Ovary (tissue), 9 donors: ENCODE measurements around the gene DEAF1. TPM values are rescaled to one million over a fixed set of nuclear protein-coding genes. Genes with fewer than 3 reads are reported as not detected.

Experiments used
- DNase-seq, 5 donors: peaks; one replicate each; pipeline ENCODE4 v3.0.0-alpha.2; 2019 to 2020
- H3K27ac ChIP-seq, 2 donors: fragments of 200-600 bp; one replicate each; pipeline versions ENCODE4 v1.5.1 to v1.8.0; 2019 to 2022
- H3K27me3 ChIP-seq: fragments of 200-600 bp; one replicate; pipeline ENCODE4 v1.8.0; 2022
- H3K36me3 ChIP-seq: fragments of 200-600 bp; sonication (generic); one replicate; pipeline ENCODE4 v1.5.1; 2019
- H3K4me1 ChIP-seq: one replicate; pipeline ENCODE4 v1.8.1; 2013; ENCODE audit warnings: mild to moderate bottlenecking, moderate library complexity; ENCODE audit not compliant: insufficient read depth
- H3K4me3 ChIP-seq: fragments of 200-600 bp; sonication (generic); one replicate; pipeline ENCODE4 v1.5.1; 2017
- H3K9me3 ChIP-seq, 2 donors: fragments of 200-600 bp in 1 of 2; sonication (generic) in 1 of 2; one replicate each; pipeline versions ENCODE4 v1.5.1 to v1.8.1; 2013 to 2019; ENCODE audit warnings: mild to moderate bottlenecking in 1 of 2, moderate library complexity in 1 of 2
- CTCF ChIP-seq, 3 donors: fragments of 450-650 bp in 2 of 3; fragments of 200-600 bp in 1 of 3; IDR thresholded peaks; one replicate each; pipeline versions ENCODE4 v1.5.1 to v1.8.0; 2016 to 2022; ENCODE audit warnings: antibody characterized with exemption in 3 of 3, mild to moderate bottlenecking in 1 of 3
- EP300 ChIP-seq: sonication (generic); formaldehyde crosslinking; IDR thresholded peaks from one replicate; pipeline ENCODE4 v1.6.1; 2017; ENCODE audit warnings: antibody characterized with exemption
- POLR2A ChIP-seq: fragments of 450-650 bp; IDR thresholded peaks from one replicate; pipeline ENCODE4 v1.6.1; 2017; ENCODE audit warnings: antibody characterized with exemption, mild to moderate bottlenecking, moderate library complexity
- WGBS, 3 donors: extraction: QIAGEN DNeasy Blood & Tissue Kit in 1 of 3; methylation state at CpG; one replicate each; pipeline versions ENCODE4 v1.1.5 to v1.1.7; 2013 to 2017; 5-methylcytosine and 5-hydroxymethylcytosine counted together
- intact Hi-C, 4 donors: fragments of 100-400 bp; cut with DNase I; formaldehyde crosslinking; loops; one replicate each; pipeline versions ENCODE4 v1.11.0 to v1.15.1; 2022 to 2023
- polyA plus RNA-seq, 2 donors: library from polyadenylated mRNA; stranded (reverse); fragments of 200-250 nt in 1 of 2; fragments of 350-450 nt in 1 of 2; fragmentation: Illumina TruSeq in 1 of 2; extraction: RNeasy Lipid Tissue Mini Kit (QIAGEN cat#74804) in 1 of 2; gene quantifications; one replicate each; pipeline ENCODE4 v1.2.3, GENCODE V29; 2013 to 2014
- total RNA-seq, 7 donors: library from RNA; depleted of rRNA in 2 of 7; stranded (reverse); fragments of >200 nt in 2 of 7; fragmentation: NEBNext Ultra II Directional in 3 of 7; extraction: Animal tissue kit (Norgen Biotek cat#: 25700) in 3 of 7; gene quantifications; one replicate each; pipeline versions ENCODE4 v1.1.0 to v1.2.4, GENCODE V29; 2016 to 2023
- donor health status: DM: no; HTN: no; CAD: no; lungs with moderate emphysema.
- donor health status: DM: no; HTN: no; CAD: no.
- donor health status: Bipolar disorder and iron deficiency.
- donor health status: DM: yes; HTN: yes; CAD: no.
- donor health status: DM: no; HTN: no; CAD: no.
- donor health status: DM: yes; HTN: yes; CAD: no.

Gene DEAF1
- total and polyA plus RNA-seq, 9 donors = 10.2 to 43.4 (median 28.6) TPM

- WGBS, 3 donors = 27 to 70% (median 44%) methylated on average over 26 to 33 of the region's 33 CpGs
- Histone ChIP-seq H3K36me3 (no peaks in the 10 kb centered on the region), H3K27me3 (no peaks in the 10 kb centered on the region), H3K4me3 (no peak overlapping the region), H3K4me1 (peaks cover 12% of the 10 kb centered on the region), H3K9me3 (no peaks in the 10 kb centered on the region), H3K27ac (no peak overlapping the region)
- no peak for DNase-seq
- intact Hi-C loops = loop anchor here in 2 of 4 donors (5.0 kb wide), 2 partner anchors 165 to 170 kb away; no protein-coding TSS in a partner anchor
- no peak for TF ChIP-seq POLR2A
- no peak for TF ChIP-seq CTCF (IDR thresholded peaks at IDR 0.05)
- TF ChIP-seq EP300 = no peak
Measured at GRCh38 chr11:721741-722345, 26.8 kb upstream of the DEAF1 start.

GRCh38 chr11:721247-721740 lies 26.3 kb upstream of the DEAF1 start:
- 20 to 52% (median 40%) methylated on average over 28 of the region's 28 CpGs for WGBS, 3 donors
- Histone ChIP-seq H3K27me3 (no peaks in the 10 kb centered on the region), H3K36me3 (no peaks in the 10 kb centered on the region), H3K9me3 (no peaks in the 10 kb centered on the region), H3K4me3 (no peak overlapping the region), H3K27ac (no peak overlapping the region), H3K4me1 (peaks cover 9% of the 10 kb centered on the region)
- no peak for DNase-seq
- intact Hi-C loops = loop anchor here in 2 of 4 donors (5.0 kb wide), 2 partner anchors 164 to 169 kb away; no protein-coding TSS in a partner anchor
- TF ChIP-seq POLR2A (no peak), EP300 (no peak), CTCF (IDR thresholded peaks at IDR 0.05) (no peak)

GRCh38 chr11:720642-721246 lies 25.7 kb upstream of the DEAF1 start:
- Histone ChIP-seq H3K4me1 (peaks cover 6% of the 10 kb centered on the region), H3K9me3 (no peaks in the 10 kb centered on the region), H3K4me3 (no peak overlapping the region), H3K36me3 (no peaks in the 10 kb centered on the region), H3K27me3 (no peaks in the 10 kb centered on the region), H3K27ac (no peak overlapping the region)
- peak in 4 of 5 donors; percentile 54 to 65 (median 60) for DNase-seq
- no peak for TF ChIP-seq EP300
- TF ChIP-seq CTCF (IDR thresholded peaks at IDR 0.05) = no peak
- no peak for TF ChIP-seq POLR2A
- 3 to 17% (median 12%) methylated on average over 35 to 53 of the region's 53 CpGs for WGBS, 3 donors
- intact Hi-C loops = loop anchor here in 2 of 4 donors (5.0 kb wide), 2 partner anchors 163 to 168 kb away; no protein-coding TSS in a partner anchor

GRCh38 chr11:720017-720641 lies 25.1 kb upstream of the DEAF1 start:
- Histone ChIP-seq H3K9me3 (no peaks in the 10 kb centered on the region), H3K4me1 (peaks cover 6% of the 10 kb centered on the region), H3K36me3 (no peaks in the 10 kb centered on the region), H3K27ac (no peak overlapping the region), H3K27me3 (no peaks in the 10 kb centered on the region), H3K4me3 (no peak overlapping the region)
- intact Hi-C loops = loop anchor here in 2 of 4 donors (5.0 kb wide), 2 partner anchors 163 to 168 kb away; no protein-coding TSS in a partner anchor
- DNase-seq = no peak
- 55 to 73% (median 69%) methylated on average over 32 to 35 of the region's 35 CpGs for WGBS, 3 donors
- TF ChIP-seq CTCF (IDR thresholded peaks at IDR 0.05) (no peak), EP300 (no peak), POLR2A (no peak)
